ENCODE measurements around the gene RSPH10B2.
"Not testable (repeated sequence)": the region's sequence is repeated elsewhere in the genome, so short reads cannot be mapped to it uniquely, and the experiment has no call there.

Gene RSPH10B2

GRCh38 chr7:6843654-6844053 is 89.8 kb downstream of the RSPH10B2 start:
- not testable (repeated sequence) for DNase-seq

GRCh38 chr7:6845971-6846449 is 92.1 kb downstream of the RSPH10B2 start:
- not testable (repeated sequence) for DNase-seq

GRCh38 chr7:6847751-6848150 is 93.8 kb downstream of the RSPH10B2 start:
- DNase-seq = not testable (repeated sequence)

Data from suppressor macrophage treated with lipopolysaccharide for 4 hours (primary cell).